GM13977 (cell line): ENCODE data around the gene PTGES3.
A peak's percentile ranks its signal among the peaks of the same experiment; 100 is the strongest.

Experiments used
- DNase-seq: peaks from one replicate; pipeline ENCODE4 v3.0.0; 2012; ENCODE audit warnings: low spot score
- in situ Hi-C: fragments of 300-500 bp; cut with MboI; formaldehyde crosslinking; loops from one replicate; pipeline ENCODE4 v1.12.0; 2022; ENCODE audit warnings: low sequenced_read_pairs, low pct_unique_long_range_greater_than_20kb, mixed read lengths, inconsistent platforms; ENCODE audit not compliant: unreplicated experiment
- TF ChIP-seq, protein P1 (sequence below): IDR thresholded peaks from 2 replicates; pipeline ENCODE4 v1.5.1; 2012; ENCODE audit warnings: mild to moderate bottlenecking, control low read depth; ENCODE audit not compliant: insufficient read depth; ENCODE audit errors: extremely low read depth, missing control alignments

The PTGES3 gene

DNA sequence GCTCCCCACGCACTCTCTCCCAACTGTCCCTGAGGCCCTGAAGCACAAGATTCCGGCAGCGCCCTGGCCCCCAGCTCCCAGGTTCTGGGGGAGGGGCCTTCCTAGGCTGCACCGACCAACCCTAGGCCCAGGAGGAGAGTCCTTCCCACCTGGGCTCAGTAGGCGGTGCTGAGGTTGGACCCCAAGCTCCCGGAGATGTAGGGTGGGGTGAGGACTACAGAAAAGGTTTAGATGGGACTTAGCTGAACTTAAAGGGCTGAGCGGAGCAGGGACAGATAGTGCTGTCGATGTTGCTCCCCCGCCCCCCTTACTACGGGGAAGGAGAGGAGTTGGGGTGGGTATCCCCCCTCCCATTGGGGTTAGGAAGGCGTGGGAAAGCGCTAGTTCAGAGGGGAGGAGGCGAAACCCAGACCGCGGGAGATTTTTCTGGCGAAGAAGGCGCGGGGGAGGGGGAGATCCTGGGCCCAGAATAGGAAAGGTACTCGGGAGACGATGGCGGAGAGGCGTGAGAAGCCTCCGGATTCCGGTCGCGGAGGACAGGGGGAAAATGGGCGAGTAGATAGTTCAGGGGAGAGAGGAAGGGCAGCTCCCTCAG is 53.7 kb downstream of the PTGES3 start:
- peak; percentile 53 for DNase-seq
- TF ChIP-seq, protein P1, sequence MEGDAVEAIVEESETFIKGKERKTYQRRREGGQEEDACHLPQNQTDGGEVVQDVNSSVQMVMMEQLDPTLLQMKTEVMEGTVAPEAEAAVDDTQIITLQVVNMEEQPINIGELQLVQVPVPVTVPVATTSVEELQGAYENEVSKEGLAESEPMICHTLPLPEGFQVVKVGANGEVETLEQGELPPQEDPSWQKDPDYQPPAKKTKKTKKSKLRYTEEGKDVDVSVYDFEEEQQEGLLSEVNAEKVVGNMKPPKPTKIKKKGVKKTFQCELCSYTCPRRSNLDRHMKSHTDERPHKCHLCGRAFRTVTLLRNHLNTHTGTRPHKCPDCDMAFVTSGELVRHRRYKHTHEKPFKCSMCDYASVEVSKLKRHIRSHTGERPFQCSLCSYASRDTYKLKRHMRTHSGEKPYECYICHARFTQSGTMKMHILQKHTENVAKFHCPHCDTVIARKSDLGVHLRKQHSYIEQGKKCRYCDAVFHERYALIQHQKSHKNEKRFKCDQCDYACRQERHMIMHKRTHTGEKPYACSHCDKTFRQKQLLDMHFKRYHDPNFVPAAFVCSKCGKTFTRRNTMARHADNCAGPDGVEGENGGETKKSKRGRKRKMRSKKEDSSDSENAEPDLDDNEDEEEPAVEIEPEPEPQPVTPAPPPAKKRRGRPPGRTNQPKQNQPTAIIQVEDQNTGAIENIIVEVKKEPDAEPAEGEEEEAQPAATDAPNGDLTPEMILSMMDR, result no peak
- in situ Hi-C loops, result no loop called here

GRCh38 chr12:56633468-56634241 is 54.4 kb downstream of the PTGES3 start:
- no peak for DNase-seq
- TF ChIP-seq, protein P1, result no peak
- in situ Hi-C loops, result no loop called here

- TF ChIP-seq, protein P1, result no peak
- in situ Hi-C loops, result no loop called here
- DNase-seq, result no peak
Observed at GRCh38 chr12:56632701-56633467, 55.2 kb downstream of the PTGES3 start.

DNA sequence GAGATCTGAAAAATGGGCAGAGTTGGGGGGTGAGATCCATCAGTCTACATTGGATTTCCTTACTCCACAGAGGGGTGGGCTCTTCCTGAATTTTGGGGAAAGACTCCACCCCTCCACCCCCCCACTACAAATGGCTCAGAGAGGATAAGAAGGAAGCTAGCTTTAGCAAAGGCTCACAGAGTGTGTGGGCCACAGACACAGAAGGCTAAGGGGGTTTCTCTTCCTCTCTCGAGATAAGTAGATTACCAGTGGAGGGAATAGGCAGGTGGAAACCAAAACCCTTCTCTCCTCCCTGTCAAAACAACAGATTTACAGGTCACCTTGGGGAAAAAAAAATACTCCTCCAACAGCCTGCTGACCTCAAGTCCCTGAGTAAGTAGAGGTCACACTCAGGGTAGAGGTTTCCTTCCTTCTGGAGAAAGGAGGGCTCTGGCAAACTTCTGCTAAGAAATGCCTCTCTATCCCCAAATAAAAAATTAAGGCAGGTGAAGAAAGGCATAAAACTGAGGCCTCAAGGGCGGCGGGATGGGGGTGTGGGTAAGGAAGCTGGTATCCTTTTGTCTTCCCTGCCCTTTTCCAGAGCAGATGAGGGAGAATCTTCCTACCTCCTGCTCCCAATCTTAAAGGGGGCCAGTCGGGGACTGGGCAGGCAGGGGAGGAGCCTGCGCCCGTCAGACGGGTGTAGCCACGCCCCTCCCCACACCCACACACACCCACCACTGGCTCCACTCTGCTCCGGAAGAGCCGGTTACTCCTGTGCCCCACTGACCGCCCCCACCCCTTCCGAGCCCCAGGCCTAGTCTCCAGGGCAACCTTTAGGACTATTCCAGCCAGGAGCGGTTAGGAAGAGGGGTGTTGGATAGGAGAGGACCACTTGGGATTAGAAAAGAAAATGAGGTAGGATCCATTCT is 56.0 kb downstream of the PTGES3 start:
- TF ChIP-seq, protein P1, result no peak
- in situ Hi-C loops, result no loop called here
- peak; percentile 77 for DNase-seq

DNA sequence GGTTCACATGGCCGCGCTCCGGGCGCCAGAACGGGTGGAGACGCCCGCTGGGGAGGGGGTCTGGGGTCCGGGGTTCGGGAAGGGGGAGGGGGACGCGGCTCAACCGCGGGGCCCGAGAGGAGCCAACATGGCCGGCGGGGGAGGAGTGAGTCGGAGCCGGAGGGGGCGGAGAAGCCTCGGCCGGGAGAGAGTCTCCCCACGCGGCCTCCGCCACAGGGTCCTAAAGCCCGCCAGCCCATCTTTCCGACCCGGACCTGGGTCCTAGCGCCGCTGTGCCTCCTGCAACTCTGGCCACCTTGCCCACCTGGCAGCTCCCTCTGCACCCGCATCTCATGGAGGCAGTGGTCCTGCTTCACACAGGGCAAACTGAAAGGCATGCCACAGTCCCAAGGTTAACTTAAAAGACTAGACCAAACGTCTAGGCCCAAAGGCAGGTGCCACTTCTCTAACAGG is 57.9 kb downstream of the PTGES3 start, which contains the start of gene BAZ2A:
Gene BAZ2A, minus strand, starts transcription at position 147 of the 453 bp plus-strand sequence. CDS start 12,796 bp downstream, outside the sequence.
- TF ChIP-seq, protein P1, result no peak
- DNase-seq, result peak; percentile 93
- in situ Hi-C loops, result no loop called here
